GM23338 (cell line): ENCODE results near the gene DPH2. TPM values are rescaled to one million over a fixed set of nuclear protein-coding genes. Genes with fewer than 3 reads are reported as not detected.

ENCODE experiments used
- ATAC-seq: fragments of 200-7000 bp; cut with Tn5 transposase; 3 replicates; pipeline ENCODE4 v1.9.1; 2020
- DNase-seq: peaks from one replicate; pipeline ENCODE4 v3.0.0-alpha.2; 2015; ENCODE audit warnings: low spot score
- H2AFZ ChIP-seq: fragments of 200-600 bp; sonication (generic); 2 replicates; pipeline ENCODE4 v1.8.0; 2016; ENCODE audit warnings: antibody characterized with exemption, mild to moderate bottlenecking, moderate library complexity
- H3F3A ChIP-seq: fragments of 200-600 bp; sonication (generic); replicated peaks from 2 replicates; pipeline ENCODE4 v1.8.0; 2017; ENCODE audit warnings: antibody characterized with exemption, mixed run types, low read depth
- H3K27ac ChIP-seq: fragments of 200-600 bp; sonication (generic); 2 replicates; pipeline ENCODE4 v1.6.1; 2016; ENCODE audit warnings: low read depth
- H3K27me3 ChIP-seq: fragments of 200-600 bp; sonication (generic); 2 replicates; pipeline ENCODE4 v1.8.0; 2016; ENCODE audit warnings: mild to moderate bottlenecking, mixed run types, moderate library complexity; ENCODE audit not compliant: insufficient read depth
- H3K36me3 ChIP-seq: fragments of 200-600 bp; sonication (generic); 2 replicates; pipeline ENCODE4 v1.8.0; 2016; ENCODE audit warnings: mild to moderate bottlenecking; ENCODE audit not compliant: insufficient read depth
- H3K4me1 ChIP-seq: fragments of 200-600 bp; sonication (generic); 2 replicates; pipeline ENCODE4 v1.8.0; 2016; ENCODE audit warnings: mild to moderate bottlenecking, moderate library complexity; ENCODE audit not compliant: insufficient read depth
- H3K4me2 ChIP-seq: fragments of 200-600 bp; sonication (generic); 2 replicates; pipeline ENCODE4 v1.7.1; 2017; ENCODE audit warnings: mixed run types
- H3K4me3 ChIP-seq: fragments of 200-600 bp; sonication (generic); 2 replicates; pipeline ENCODE4 v1.6.1; 2016; ENCODE audit warnings: mixed run types
- H3K79me2 ChIP-seq: fragments of 200-600 bp; sonication (generic); replicated peaks from 2 replicates; pipeline ENCODE4 v1.8.0; 2017; ENCODE audit warnings: mild to moderate bottlenecking; ENCODE audit not compliant: insufficient read depth
- H3K9me2 ChIP-seq: fragments of 200-600 bp; sonication (generic); 2 replicates; pipeline ENCODE4 v1.8.0; 2017; ENCODE audit not compliant: insufficient read depth
- H4K20me1 ChIP-seq: fragments of 200-600 bp; sonication (generic); replicated peaks from 2 replicates; pipeline ENCODE4 v1.8.0; 2017; ENCODE audit warnings: mild to moderate bottlenecking; ENCODE audit not compliant: insufficient read depth
- H3K27ac Mint-ChIP-seq: 2 replicates; pipeline ENCODE4 v1.8.0; 2020; ENCODE audit warnings: inconsistent platforms, mild to moderate bottlenecking, moderate library complexity, mixed read lengths
- H3K27me3 Mint-ChIP-seq: 3 replicates; pipeline ENCODE4 v1.8.0; 2022; ENCODE audit warnings: low read depth, mild to moderate bottlenecking, moderate library complexity, mixed read lengths, inconsistent platforms; ENCODE audit not compliant: insufficient read depth, poor library complexity
- H3K36me3 Mint-ChIP-seq: 3 replicates; pipeline ENCODE4 v1.8.0; 2021; ENCODE audit warnings: low read depth, mild to moderate bottlenecking, inconsistent platforms, moderate library complexity, mixed read lengths
- H3K4me1 Mint-ChIP-seq: 3 replicates; pipeline ENCODE4 v1.8.0; 2020; ENCODE audit warnings: mild to moderate bottlenecking, inconsistent platforms, mixed read lengths
- H3K4me3 Mint-ChIP-seq: 3 replicates; pipeline ENCODE4 v1.8.0; 2021; ENCODE audit warnings: moderate library complexity, mild to moderate bottlenecking, inconsistent platforms, mixed read lengths
- H3K9me3 Mint-ChIP-seq: 3 replicates; pipeline ENCODE4 v1.8.0; 2020; ENCODE audit warnings: moderate library complexity, mild to moderate bottlenecking, inconsistent platforms, mixed read lengths
- CREB1 ChIP-seq: fragments of 250-450 bp; sonication (Bioruptor Pico); IDR thresholded peaks from 2 replicates; pipeline ENCODE4 v1.5.0; 2020; ENCODE audit warnings: low read depth, mild to moderate bottlenecking, moderate library complexity
- EZH2 ChIP-seq: fragments of 200-600 bp; sonication (generic); IDR thresholded peaks from one replicate; pipeline ENCODE4 v1.8.0; 2017; ENCODE audit warnings: antibody characterized with exemption, mild to moderate bottlenecking, low read depth; ENCODE audit not compliant: unreplicated experiment
- EZH2phosphoT487 ChIP-seq: fragments of 200-600 bp; sonication (generic); IDR thresholded peaks from one replicate; pipeline ENCODE4 v1.8.1; 2018; ENCODE audit warnings: antibody characterized with exemption; ENCODE audit not compliant: unreplicated experiment
- POLR2AphosphoS5 ChIP-seq: IDR thresholded peaks from 2 replicates; pipeline ENCODE4 v1.6.1; 2016; ENCODE audit warnings: antibody characterized with exemption, low read depth
- ZNF114 ChIP-seq: fragments of 250-450 bp; sonication (Bioruptor Pico); IDR thresholded peaks from 2 replicates; pipeline ENCODE4 v1.5.0; 2020; ENCODE audit warnings: mild to moderate bottlenecking, moderate library complexity
- ZNF331 ChIP-seq: fragments of 250-450 bp; sonication (Bioruptor Pico); IDR thresholded peaks from 2 replicates; pipeline ENCODE4 v1.5.0; 2020; ENCODE audit warnings: low read depth, mild to moderate bottlenecking, moderate library complexity
- polyA plus RNA-seq: library from polyadenylated mRNA; unstranded; fragments of >200 nt; fragmentation: Nextera tagmentation; extraction: Ambion mirVana; gene quantifications from 2 replicates; pipeline ENCODE4 v1.2.1, GENCODE V29; 2016
- total RNA-seq: library from RNA; depleted of rRNA; stranded (reverse); fragments of >200 nt; shearing (Covaris generic); gene quantifications from 2 replicates; pipeline ENCODE4 v1.2.3, GENCODE V29; 2014
- TF ChIP-seq, protein P1 (sequence below): fragments of 250-450 bp; sonication (Bioruptor Pico); IDR thresholded peaks from 2 replicates; pipeline ENCODE4 v1.5.0; 2020; ENCODE audit warnings: mild to moderate bottlenecking, moderate library complexity
- TF ChIP-seq, protein P2 (sequence below): IDR thresholded peaks from 2 replicates; pipeline ENCODE4 v1.6.1; 2016; ENCODE audit warnings: antibody characterized with exemption
- TF ChIP-seq, protein P3 (sequence below), 2 experiments: fragments of 200-600 bp in 1 of 2; sonication (generic) in 1 of 2; conservative IDR thresholded peaks; 2 replicates each; pipeline versions ENCODE4 v1.5.1 to v1.6.1; 2016 to 2017; ENCODE audit warnings: antibody characterized with exemption in 2 of 2, low read depth in 2 of 2, mild to moderate bottlenecking in 2 of 2, moderate library complexity in 1 of 2

The DPH2 gene
- total and polyA plus RNA-seq, 2 experiments from 2014 or later, result 32.1 to 90.3 TPM

DNA sequence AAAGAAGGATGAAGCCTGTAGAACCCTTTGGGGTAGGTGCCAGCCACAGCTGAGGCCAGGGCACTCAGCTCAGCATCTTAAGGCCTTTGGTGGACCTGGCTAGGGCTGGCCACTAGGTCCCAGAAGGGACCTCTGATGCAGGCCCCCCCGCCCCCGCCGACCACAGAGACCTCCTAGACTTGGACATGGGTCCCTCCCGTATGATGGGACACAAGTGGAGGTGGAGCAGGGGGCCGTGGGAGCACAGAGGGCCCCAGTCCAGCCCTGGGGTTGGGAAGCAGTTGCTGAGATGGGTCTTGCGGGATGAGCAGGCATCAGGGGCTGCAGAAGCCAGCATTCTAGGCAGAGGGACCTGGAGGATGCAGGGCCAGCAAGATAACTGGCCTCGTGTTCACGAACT lies 12.4 kb downstream of the DPH2 start (continued):
- TF ChIP-seq, protein P1, sequence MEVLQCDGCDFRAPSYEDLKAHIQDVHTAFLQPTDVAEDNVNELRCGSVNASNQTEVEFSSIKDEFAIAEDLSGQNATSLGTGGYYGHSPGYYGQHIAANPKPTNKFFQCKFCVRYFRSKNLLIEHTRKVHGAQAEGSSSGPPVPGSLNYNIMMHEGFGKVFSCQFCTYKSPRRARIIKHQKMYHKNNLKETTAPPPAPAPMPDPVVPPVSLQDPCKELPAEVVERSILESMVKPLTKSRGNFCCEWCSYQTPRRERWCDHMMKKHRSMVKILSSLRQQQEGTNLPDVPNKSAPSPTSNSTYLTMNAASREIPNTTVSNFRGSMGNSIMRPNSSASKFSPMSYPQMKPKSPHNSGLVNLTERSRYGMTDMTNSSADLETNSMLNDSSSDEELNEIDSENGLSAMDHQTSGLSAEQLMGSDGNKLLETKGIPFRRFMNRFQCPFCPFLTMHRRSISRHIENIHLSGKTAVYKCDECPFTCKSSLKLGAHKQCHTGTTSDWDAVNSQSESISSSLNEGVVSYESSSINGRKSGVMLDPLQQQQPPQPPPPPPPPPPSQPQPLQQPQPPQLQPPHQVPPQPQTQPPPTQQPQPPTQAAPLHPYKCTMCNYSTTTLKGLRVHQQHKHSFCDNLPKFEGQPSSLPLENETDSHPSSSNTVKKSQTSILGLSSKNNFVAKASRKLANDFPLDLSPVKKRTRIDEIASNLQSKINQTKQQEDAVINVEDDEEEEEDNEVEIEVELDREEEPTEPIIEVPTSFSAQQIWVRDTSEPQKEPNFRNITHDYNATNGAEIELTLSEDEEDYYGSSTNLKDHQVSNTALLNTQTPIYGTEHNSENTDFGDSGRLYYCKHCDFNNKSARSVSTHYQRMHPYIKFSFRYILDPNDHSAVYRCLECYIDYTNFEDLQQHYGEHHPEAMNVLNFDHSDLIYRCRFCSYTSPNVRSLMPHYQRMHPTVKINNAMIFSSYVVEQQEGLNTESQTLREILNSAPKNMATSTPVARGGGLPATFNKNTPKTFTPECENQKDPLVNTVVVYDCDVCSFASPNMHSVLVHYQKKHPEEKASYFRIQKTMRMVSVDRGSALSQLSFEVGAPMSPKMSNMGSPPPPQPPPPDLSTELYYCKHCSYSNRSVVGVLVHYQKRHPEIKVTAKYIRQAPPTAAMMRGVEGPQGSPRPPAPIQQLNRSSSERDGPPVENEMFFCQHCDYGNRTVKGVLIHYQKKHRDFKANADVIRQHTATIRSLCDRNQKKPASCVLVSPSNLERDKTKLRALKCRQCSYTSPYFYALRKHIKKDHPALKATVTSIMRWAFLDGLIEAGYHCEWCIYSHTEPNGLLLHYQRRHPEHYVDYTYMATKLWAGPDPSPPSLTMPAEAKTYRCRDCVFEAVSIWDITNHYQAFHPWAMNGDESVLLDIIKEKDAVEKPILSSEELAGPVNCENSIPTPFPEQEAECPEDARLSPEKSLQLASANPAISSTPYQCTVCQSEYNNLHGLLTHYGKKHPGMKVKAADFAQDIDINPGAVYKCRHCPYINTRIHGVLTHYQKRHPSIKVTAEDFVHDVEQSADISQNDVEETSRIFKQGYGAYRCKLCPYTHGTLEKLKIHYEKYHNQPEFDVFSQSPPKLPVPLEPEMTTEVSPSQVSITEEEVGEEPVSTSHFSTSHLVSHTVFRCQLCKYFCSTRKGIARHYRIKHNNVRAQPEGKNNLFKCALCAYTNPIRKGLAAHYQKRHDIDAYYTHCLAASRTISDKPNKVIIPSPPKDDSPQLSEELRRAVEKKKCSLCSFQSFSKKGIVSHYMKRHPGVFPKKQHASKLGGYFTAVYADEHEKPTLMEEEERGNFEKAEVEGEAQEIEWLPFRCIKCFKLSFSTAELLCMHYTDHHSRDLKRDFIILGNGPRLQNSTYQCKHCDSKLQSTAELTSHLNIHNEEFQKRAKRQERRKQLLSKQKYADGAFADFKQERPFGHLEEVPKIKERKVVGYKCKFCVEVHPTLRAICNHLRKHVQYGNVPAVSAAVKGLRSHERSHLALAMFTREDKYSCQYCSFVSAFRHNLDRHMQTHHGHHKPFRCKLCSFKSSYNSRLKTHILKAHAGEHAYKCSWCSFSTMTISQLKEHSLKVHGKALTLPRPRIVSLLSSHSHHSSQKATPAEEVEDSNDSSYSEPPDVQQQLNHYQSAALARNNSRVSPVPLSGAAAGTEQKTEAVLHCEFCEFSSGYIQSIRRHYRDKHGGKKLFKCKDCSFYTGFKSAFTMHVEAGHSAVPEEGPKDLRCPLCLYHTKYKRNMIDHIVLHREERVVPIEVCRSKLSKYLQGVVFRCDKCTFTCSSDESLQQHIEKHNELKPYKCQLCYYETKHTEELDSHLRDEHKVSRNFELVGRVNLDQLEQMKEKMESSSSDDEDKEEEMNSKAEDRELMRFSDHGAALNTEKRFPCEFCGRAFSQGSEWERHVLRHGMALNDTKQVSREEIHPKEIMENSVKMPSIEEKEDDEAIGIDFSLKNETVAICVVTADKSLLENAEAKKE (CRISPR knock-in tag), result no peak
- no peak for TF ChIP-seq EZH2
- TF ChIP-seq, protein P2, sequence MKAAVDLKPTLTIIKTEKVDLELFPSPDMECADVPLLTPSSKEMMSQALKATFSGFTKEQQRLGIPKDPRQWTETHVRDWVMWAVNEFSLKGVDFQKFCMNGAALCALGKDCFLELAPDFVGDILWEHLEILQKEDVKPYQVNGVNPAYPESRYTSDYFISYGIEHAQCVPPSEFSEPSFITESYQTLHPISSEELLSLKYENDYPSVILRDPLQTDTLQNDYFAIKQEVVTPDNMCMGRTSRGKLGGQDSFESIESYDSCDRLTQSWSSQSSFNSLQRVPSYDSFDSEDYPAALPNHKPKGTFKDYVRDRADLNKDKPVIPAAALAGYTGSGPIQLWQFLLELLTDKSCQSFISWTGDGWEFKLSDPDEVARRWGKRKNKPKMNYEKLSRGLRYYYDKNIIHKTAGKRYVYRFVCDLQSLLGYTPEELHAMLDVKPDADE, result no peak
- TF ChIP-seq EZH2phosphoT487, result no peak
- TF ChIP-seq POLR2AphosphoS5, result no peak
- no peak for TF ChIP-seq ZNF331 (CRISPR knock-in tag)
- no peak for TF ChIP-seq CREB1 (CRISPR knock-in tag)

DNA sequence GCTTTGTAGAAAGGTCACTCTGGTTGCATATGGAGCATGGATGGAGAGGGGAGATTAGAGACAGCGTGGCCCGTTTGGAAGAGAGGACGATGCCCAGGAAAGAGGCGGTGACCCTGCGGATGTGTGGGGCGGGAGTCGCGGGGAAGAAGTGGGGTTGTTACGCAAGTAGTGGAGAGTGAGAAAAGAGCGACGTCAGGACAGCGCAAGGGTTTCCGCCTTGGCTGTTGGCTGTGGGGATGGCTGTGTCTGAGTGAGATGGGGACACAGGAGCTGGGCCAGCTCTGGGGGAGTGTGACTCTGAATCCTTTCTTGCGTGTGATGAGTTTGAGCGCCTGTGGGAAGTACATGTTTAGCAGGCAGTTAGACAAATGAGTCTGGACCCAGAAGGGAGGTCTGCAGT lies 13.0 kb downstream of the DPH2 start:
- H3K27me3 Mint-ChIP-seq, result peaks cover 30% of the 10 kb centered on the region
- Histone ChIP-seq H2AFZ (no peak overlapping the region), H4K20me1 (no peaks in the 10 kb centered on the region; the same call in 1 of the 2 replicates), H3K27ac (no peak overlapping the region), H3F3A (peaks cover 13% of the 10 kb centered on the region; the same call in 1 of the 2 replicates), H3K4me2 (no peak overlapping the region), H3K79me2 (peaks cover 8% of the 10 kb centered on the region; the same call in 1 of the 2 replicates), H3K27me3 (no peaks in the 10 kb centered on the region), H3K9me2 (no peaks in the 10 kb centered on the region), H3K4me3 (no peak overlapping the region), H3K36me3 (no peaks in the 10 kb centered on the region), H3K4me1 (peaks cover 10% of the 10 kb centered on the region; the same call in 1 of the 2 replicates)
- peaks cover 43% of the 10 kb centered on the region for H3K36me3 Mint-ChIP-seq
- TF ChIP-seq POLR2AphosphoS5 (no peak), EZH2phosphoT487 (no peak), ZNF114 (CRISPR knock-in tag) (no peak)
- TF ChIP-seq, protein P3, sequence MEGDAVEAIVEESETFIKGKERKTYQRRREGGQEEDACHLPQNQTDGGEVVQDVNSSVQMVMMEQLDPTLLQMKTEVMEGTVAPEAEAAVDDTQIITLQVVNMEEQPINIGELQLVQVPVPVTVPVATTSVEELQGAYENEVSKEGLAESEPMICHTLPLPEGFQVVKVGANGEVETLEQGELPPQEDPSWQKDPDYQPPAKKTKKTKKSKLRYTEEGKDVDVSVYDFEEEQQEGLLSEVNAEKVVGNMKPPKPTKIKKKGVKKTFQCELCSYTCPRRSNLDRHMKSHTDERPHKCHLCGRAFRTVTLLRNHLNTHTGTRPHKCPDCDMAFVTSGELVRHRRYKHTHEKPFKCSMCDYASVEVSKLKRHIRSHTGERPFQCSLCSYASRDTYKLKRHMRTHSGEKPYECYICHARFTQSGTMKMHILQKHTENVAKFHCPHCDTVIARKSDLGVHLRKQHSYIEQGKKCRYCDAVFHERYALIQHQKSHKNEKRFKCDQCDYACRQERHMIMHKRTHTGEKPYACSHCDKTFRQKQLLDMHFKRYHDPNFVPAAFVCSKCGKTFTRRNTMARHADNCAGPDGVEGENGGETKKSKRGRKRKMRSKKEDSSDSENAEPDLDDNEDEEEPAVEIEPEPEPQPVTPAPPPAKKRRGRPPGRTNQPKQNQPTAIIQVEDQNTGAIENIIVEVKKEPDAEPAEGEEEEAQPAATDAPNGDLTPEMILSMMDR (conservative IDR thresholded peaks at IDR 0.05; ENCODE audit: low read depth in 2 of 2), result no peak
- no peak overlapping the region; the same call in 2 of the 3 replicates for H3K4me3 Mint-ChIP-seq
- no peak for DNase-seq
- no peak for ATAC-seq
- peaks cover 19% of the 10 kb centered on the region for H3K4me1 Mint-ChIP-seq
- H3K27ac Mint-ChIP-seq, result no peak overlapping the region
- no peaks in the 10 kb centered on the region for H3K9me3 Mint-ChIP-seq
